Parathyroid adenoma (tissue), 2 donors: Measurements from ENCODE around the gene STIL.

ENCODE experiments used
- H2AFZ ChIP-seq: fragments of 300-600 bp; sonication (generic); one replicate; pipeline ENCODE4 v1.7.0; 2017; ENCODE audit warnings: antibody characterized with exemption, mild to moderate bottlenecking
- H3K27ac ChIP-seq: fragments of 300-600 bp; sonication (generic); one replicate; pipeline ENCODE4 v1.7.0; 2017
- H3K27me3 ChIP-seq: fragments of 300-600 bp; sonication (generic); one replicate; pipeline ENCODE4 v1.7.0; 2017; ENCODE audit warnings: low read length; ENCODE audit not compliant: control insufficient read depth, insufficient read depth
- H3K36me3 ChIP-seq: fragments of 300-600 bp; sonication (generic); one replicate; pipeline ENCODE4 v1.7.0; 2017; ENCODE audit warnings: low read length; ENCODE audit not compliant: control insufficient read depth, insufficient read depth
- H3K4me1 ChIP-seq: fragments of 300-600 bp; sonication (generic); one replicate; pipeline ENCODE4 v1.7.0; 2017; ENCODE audit warnings: control low read depth
- H3K4me2 ChIP-seq: fragments of 300-600 bp; sonication (generic); one replicate; pipeline ENCODE4 v1.7.0; 2017; ENCODE audit warnings: low read length
- H3K4me3 ChIP-seq: fragments of 300-600 bp; sonication (generic); one replicate; pipeline ENCODE4 v1.7.0; 2017; ENCODE audit warnings: low read depth, low read length
- H3K79me2 ChIP-seq: fragments of 300-600 bp; sonication (generic); one replicate; pipeline ENCODE4 v1.7.0; 2017; ENCODE audit warnings: control low read depth
- H3K9ac ChIP-seq: fragments of 300-600 bp; sonication (generic); one replicate; pipeline ENCODE4 v1.7.0; 2017; ENCODE audit warnings: mild to moderate bottlenecking
- H3K9me3 ChIP-seq: fragments of 300-600 bp; sonication (generic); one replicate; pipeline ENCODE4 v1.7.0; 2017; ENCODE audit warnings: low read length; ENCODE audit not compliant: control insufficient read depth
- CTCF ChIP-seq: fragments of 300-600 bp; sonication (generic); IDR thresholded peaks from one replicate; pipeline ENCODE4 v1.7.0; 2017; ENCODE audit warnings: antibody characterized with exemption, mild to moderate bottlenecking
- donor health status: primary hyperparathyroidism.

Gene STIL

DNA sequence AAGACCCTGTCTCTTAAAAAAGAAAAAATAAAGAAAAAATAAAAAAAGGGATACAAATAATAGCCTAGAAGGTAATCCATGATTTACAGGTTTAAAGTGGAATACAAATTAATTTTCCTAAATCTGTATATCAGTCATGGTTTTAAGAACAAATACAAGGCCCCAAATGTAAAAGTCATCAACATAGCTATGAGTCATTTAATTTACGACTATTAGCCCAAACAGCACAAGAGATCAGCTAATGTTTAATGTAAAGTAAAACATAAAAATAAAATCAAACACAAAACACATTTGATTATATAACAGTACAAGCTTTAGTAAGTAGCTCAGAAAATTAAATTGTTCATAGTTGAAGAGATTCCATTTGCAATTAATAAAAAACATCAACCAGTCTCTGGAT, 61.6 kb downstream of the STIL start:
- Histone ChIP-seq H3K4me3 (no peak overlapping the region), H3K27ac (no peak overlapping the region), H3K9ac (no peak overlapping the region), H3K36me3 (no peaks in the 10 kb centered on the region), H3K27me3 (no peaks in the 10 kb centered on the region), H3K4me2 (no peak overlapping the region), H3K79me2 (no peaks in the 10 kb centered on the region), H2AFZ (no peak overlapping the region), H3K9me3 (no peaks in the 10 kb centered on the region), H3K4me1 (no peaks in the 10 kb centered on the region)
- TF ChIP-seq CTCF = no peak

- H3K4me3 ChIP-seq = no peak overlapping the region
- H3K79me2 ChIP-seq = no peaks in the 10 kb centered on the region
- no peak overlapping the region for H2AFZ ChIP-seq
- H3K9me3 ChIP-seq = no peaks in the 10 kb centered on the region
- no peaks in the 10 kb centered on the region for H3K36me3 ChIP-seq
- H3K27me3 ChIP-seq = no peaks in the 10 kb centered on the region
- TF ChIP-seq CTCF = no peak
- no peak overlapping the region for H3K27ac ChIP-seq
- no peaks in the 10 kb centered on the region for H3K4me1 ChIP-seq
- no peak overlapping the region for H3K4me2 ChIP-seq
- no peak overlapping the region for H3K9ac ChIP-seq
These were observed 64.2 kb downstream of the STIL start for GRCh38 chr1:47249755-47250154.

- Histone ChIP-seq H3K79me2 (no peaks in the 10 kb centered on the region), H3K4me2 (no peak overlapping the region), H3K9ac (no peak overlapping the region), H3K27ac (no peak overlapping the region), H3K36me3 (no peaks in the 10 kb centered on the region), H3K4me3 (no peak overlapping the region), H2AFZ (no peak overlapping the region), H3K4me1 (no peaks in the 10 kb centered on the region), H3K9me3 (no peaks in the 10 kb centered on the region), H3K27me3 (no peaks in the 10 kb centered on the region)
- no peak for TF ChIP-seq CTCF
These were observed 69.5 kb downstream of the STIL start for GRCh38 chr1:47244339-47244862.

- Histone ChIP-seq H3K4me1 (no peaks in the 10 kb centered on the region), H3K27ac (no peak overlapping the region), H3K9me3 (no peaks in the 10 kb centered on the region)
These were observed 70.0 kb downstream of the STIL start for GRCh38 chr1:47243910-47244309.

More at GRCh38 chr1:47243910-47244309, 70.0 kb downstream of the STIL start:
- Histone ChIP-seq H2AFZ (no peak overlapping the region), H3K9ac (no peak overlapping the region), H3K4me2 (no peak overlapping the region), H3K27me3 (no peaks in the 10 kb centered on the region), H3K4me3 (no peak overlapping the region), H3K36me3 (no peaks in the 10 kb centered on the region), H3K79me2 (no peaks in the 10 kb centered on the region)
- TF ChIP-seq CTCF = no peak
